T-helper 17 cell (primary cell): Measurements from ENCODE around the gene NR5A2. TPM values are rescaled to one million over a fixed set of nuclear protein-coding genes. Genes with fewer than 3 reads are reported as not detected.
A peak's percentile ranks its signal among the peaks of the same experiment; 100 is the strongest.

Experiments used
- ATAC-seq: fragments of 150-1000 bp; cut with Tn5 transposase; 2 replicates; pipeline ENCODE4 v1.10.0; 2021; ENCODE audit warnings: mild to moderate bottlenecking, moderate library complexity
- DNase-seq, 3 donors: peaks; one replicate each; pipeline versions ENCODE4 v3.0.0 to v3.0.0-alpha.2; 2020 to 2021
- H3K9me3 ChIP-seq: one replicate; pipeline ENCODE4 v1.7.0; 2013; ENCODE audit warnings: low read length, mild to moderate bottlenecking; ENCODE audit not compliant: control insufficient read depth, poor library complexity, severe bottlenecking
- H3K27ac Mint-ChIP-seq: one replicate; pipeline ENCODE4 v1.8.0; 2022; ENCODE audit warnings: mild to moderate bottlenecking, moderate library complexity, mixed read lengths
- H3K27me3 Mint-ChIP-seq: one replicate; pipeline ENCODE4 v1.8.0; 2022; ENCODE audit warnings: mixed read lengths
- H3K36me3 Mint-ChIP-seq: one replicate; pipeline ENCODE4 v1.8.0; 2022; ENCODE audit warnings: low read depth, mixed read lengths
- H3K4me1 Mint-ChIP-seq: one replicate; pipeline ENCODE4 v1.8.0; 2022; ENCODE audit warnings: mild to moderate bottlenecking, mixed read lengths
- H3K4me3 Mint-ChIP-seq: one replicate; pipeline ENCODE4 v1.8.0; 2022; ENCODE audit warnings: mild to moderate bottlenecking, moderate library complexity, mixed read lengths
- total RNA-seq, 4 donors: library from RNA in 2 of 4; stranded (reverse) in 2 of 4; gene quantifications; one replicate each; pipeline ENCODE4 v1.2.3 and lab custom pipeline; 2022 to 2026

NR5A2 gene
- total RNA-seq, 2 donors from 2014 or later, result not detected

GRCh38 chr1:200038981-200039848 is 11.7 kb downstream of the NR5A2 start:
- H3K27me3 Mint-ChIP-seq, result peaks cover 46% of the 10 kb centered on the region
- H3K4me1 Mint-ChIP-seq, result peaks cover 22% of the 10 kb centered on the region
- H3K36me3 Mint-ChIP-seq, result peaks cover 3% of the 10 kb centered on the region
- peak; percentile 48 for ATAC-seq
- H3K27ac Mint-ChIP-seq, result no peak overlapping the region
- no peak for DNase-seq
- no peaks in the 10 kb centered on the region for H3K9me3 ChIP-seq
- peak overlapping the region; percentile 77 for H3K4me3 Mint-ChIP-seq

GRCh38 chr1:200039849-200040474 is 12.5 kb downstream of the NR5A2 start:
- no peaks in the 10 kb centered on the region for H3K9me3 ChIP-seq
- Mint-ChIP-seq H3K27me3 (peaks cover 48% of the 10 kb centered on the region), H3K27ac (peak overlapping the region; percentile 24), H3K4me3 (peak overlapping the region; percentile 67), H3K36me3 (peaks cover 3% of the 10 kb centered on the region), H3K4me1 (peaks cover 22% of the 10 kb centered on the region)
- DNase-seq (no peak), ATAC-seq (no peak)

GRCh38 chr1:200040481-200041138 is 13.1 kb downstream of the NR5A2 start:
- Mint-ChIP-seq H3K27ac (peak overlapping the region; percentile 24), H3K36me3 (peaks cover 3% of the 10 kb centered on the region), H3K27me3 (peaks cover 54% of the 10 kb centered on the region), H3K4me3 (peak overlapping the region; percentile 66), H3K4me1 (peaks cover 21% of the 10 kb centered on the region)
- no peaks in the 10 kb centered on the region for H3K9me3 ChIP-seq
- DNase-seq (no peak), ATAC-seq (no peak)

GRCh38 chr1:200041337-200042118 is 14.0 kb downstream of the NR5A2 start:
- Mint-ChIP-seq H3K4me3 (peak overlapping the region; percentile 28), H3K4me1 (peaks cover 14% of the 10 kb centered on the region), H3K36me3 (peaks cover 3% of the 10 kb centered on the region), H3K27ac (no peak overlapping the region), H3K27me3 (peaks cover 62% of the 10 kb centered on the region)
- no peaks in the 10 kb centered on the region for H3K9me3 ChIP-seq
- ATAC-seq (no peak), DNase-seq (no peak)

- H3K36me3 Mint-ChIP-seq, result peaks cover 3% of the 10 kb centered on the region
- peaks cover 64% of the 10 kb centered on the region for H3K27me3 Mint-ChIP-seq
- no peak for ATAC-seq
- DNase-seq, result no peak
- no peaks in the 10 kb centered on the region for H3K9me3 ChIP-seq
- H3K27ac Mint-ChIP-seq, result no peak overlapping the region
- peak overlapping the region; percentile 28 for H3K4me3 Mint-ChIP-seq
- peaks cover 14% of the 10 kb centered on the region for H3K4me1 Mint-ChIP-seq
Measured at GRCh38 chr1:200042119-200042551, 14.6 kb downstream of the NR5A2 start.

- Mint-ChIP-seq H3K27me3 (peaks cover 64% of the 10 kb centered on the region), H3K36me3 (peaks cover 3% of the 10 kb centered on the region), H3K4me1 (peaks cover 14% of the 10 kb centered on the region), H3K27ac (no peak overlapping the region), H3K4me3 (peak overlapping the region; percentile 69)
- ATAC-seq (no peak), DNase-seq (no peak)
- no peaks in the 10 kb centered on the region for H3K9me3 ChIP-seq
Measured at GRCh38 chr1:200042552-200043335, 15.2 kb downstream of the NR5A2 start.

- Mint-ChIP-seq H3K4me1 (peaks cover 14% of the 10 kb centered on the region), H3K27me3 (peaks cover 64% of the 10 kb centered on the region), H3K27ac (no peak overlapping the region), H3K4me3 (peak overlapping the region; percentile 69), H3K36me3 (peaks cover 3% of the 10 kb centered on the region)
- H3K9me3 ChIP-seq, result no peaks in the 10 kb centered on the region
- ATAC-seq (no peak), DNase-seq (no peak)
Measured at GRCh38 chr1:200043336-200043668, 15.8 kb downstream of the NR5A2 start.

- H3K36me3 Mint-ChIP-seq, result peaks cover 3% of the 10 kb centered on the region
- no peak overlapping the region for H3K27ac Mint-ChIP-seq
- DNase-seq (no peak), ATAC-seq (no peak)
- H3K9me3 ChIP-seq, result no peaks in the 10 kb centered on the region
- H3K27me3 Mint-ChIP-seq, result peaks cover 54% of the 10 kb centered on the region
- no peak overlapping the region for H3K4me3 Mint-ChIP-seq
- peaks cover 5% of the 10 kb centered on the region for H3K4me1 Mint-ChIP-seq
Measured at GRCh38 chr1:200046115-200046514, 18.6 kb downstream of the NR5A2 start.

GRCh38 chr1:200048244-200048643 is 20.7 kb downstream of the NR5A2 start:
- ATAC-seq (no peak), DNase-seq (no peak)
- Mint-ChIP-seq H3K36me3 (no peaks in the 10 kb centered on the region), H3K27me3 (peaks cover 44% of the 10 kb centered on the region), H3K4me1 (no peaks in the 10 kb centered on the region), H3K27ac (no peak overlapping the region), H3K4me3 (no peak overlapping the region)
- no peaks in the 10 kb centered on the region for H3K9me3 ChIP-seq

- Mint-ChIP-seq H3K36me3 (no peaks in the 10 kb centered on the region), H3K4me3 (no peak overlapping the region), H3K4me1 (no peaks in the 10 kb centered on the region), H3K27ac (no peak overlapping the region), H3K27me3 (peaks cover 41% of the 10 kb centered on the region)
- no peak for ATAC-seq
- no peaks in the 10 kb centered on the region for H3K9me3 ChIP-seq
- DNase-seq, result no peak
Measured at GRCh38 chr1:200049810-200050209, 22.3 kb downstream of the NR5A2 start.

GRCh38 chr1:200051620-200052019 is 24.1 kb downstream of the NR5A2 start:
- no peak for DNase-seq
- H3K27ac Mint-ChIP-seq, result no peak overlapping the region

GRCh38 chr1:200053091-200053490 is 25.6 kb downstream of the NR5A2 start:
- Mint-ChIP-seq H3K27ac (no peak overlapping the region), H3K4me3 (no peak overlapping the region), H3K4me1 (no peaks in the 10 kb centered on the region), H3K27me3 (peaks cover 49% of the 10 kb centered on the region), H3K36me3 (no peaks in the 10 kb centered on the region)
- no peaks in the 10 kb centered on the region for H3K9me3 ChIP-seq
- ATAC-seq (no peak), DNase-seq (no peak)

More at GRCh38 chr1:200051620-200052019, 24.1 kb downstream of the NR5A2 start:
- peaks cover 41% of the 10 kb centered on the region for H3K27me3 Mint-ChIP-seq
- H3K4me1 Mint-ChIP-seq, result no peaks in the 10 kb centered on the region
- no peak for ATAC-seq
- no peaks in the 10 kb centered on the region for H3K9me3 ChIP-seq
- no peak overlapping the region for H3K4me3 Mint-ChIP-seq
- H3K36me3 Mint-ChIP-seq, result no peaks in the 10 kb centered on the region
